Breast epithelium (tissue), 3 donors: ENCODE results near the gene SIL1.

Experiments used
- CTCF ChIP-seq, 3 donors: fragments of 450-650 bp; IDR thresholded peaks; one replicate each; pipeline ENCODE4 v1.5.1; 2016 to 2017; ENCODE audit warnings: antibody characterized with exemption in 3 of 3, mild to moderate bottlenecking in 3 of 3, moderate library complexity in 3 of 3
- POLR2A ChIP-seq: fragments of 450-650 bp; IDR thresholded peaks from one replicate; pipeline ENCODE4 v1.6.1; 2016; ENCODE audit warnings: antibody characterized with exemption, mild to moderate bottlenecking, moderate library complexity

- TF ChIP-seq POLR2A, result no peak
- TF ChIP-seq CTCF (IDR thresholded peaks at IDR 0.05), result no peak
Observed at GRCh38 chr5:138965626-138966025, 232.5 kb downstream of the SIL1 start.
